Osteocyte (in vitro differentiated cells): ENCODE measurements around the gene SLC4A7. TPM values are rescaled to one million over a fixed set of nuclear protein-coding genes. Genes with fewer than 3 reads are reported as not detected.
"Not testable (repeated sequence)": the region's sequence is repeated elsewhere in the genome, so short reads cannot be mapped to it uniquely, and the experiment has no call there.

Experiments
- DNase-seq: peaks from one replicate; pipeline ENCODE4 v3.0.0; 2021; ENCODE audit warnings: mixed read lengths; ENCODE audit not compliant: unreplicated experiment; ENCODE audit errors: extremely low spot score
- H3K27ac Mint-ChIP-seq: one replicate; pipeline ENCODE4 v1.8.0; 2021; ENCODE audit warnings: mild to moderate bottlenecking, mixed read lengths; ENCODE audit not compliant: unreplicated experiment
- H3K27me3 Mint-ChIP-seq: one replicate; pipeline ENCODE4 v1.8.0; 2021; ENCODE audit warnings: mixed read lengths; ENCODE audit not compliant: unreplicated experiment
- H3K36me3 Mint-ChIP-seq: one replicate; pipeline ENCODE4 v1.8.0; 2021; ENCODE audit warnings: mixed read lengths; ENCODE audit not compliant: unreplicated experiment
- H3K4me1 Mint-ChIP-seq: one replicate; pipeline ENCODE4 v1.8.0; 2021; ENCODE audit warnings: mixed read lengths; ENCODE audit not compliant: unreplicated experiment
- H3K4me3 Mint-ChIP-seq: one replicate; pipeline ENCODE4 v1.8.0; 2021; ENCODE audit warnings: mild to moderate bottlenecking, moderate library complexity, mixed read lengths; ENCODE audit not compliant: unreplicated experiment
- H3K9me3 Mint-ChIP-seq: one replicate; pipeline ENCODE4 v1.8.0; 2021; ENCODE audit warnings: mixed read lengths; ENCODE audit not compliant: unreplicated experiment
- CTCF ChIP-seq: fragments of 200-600 bp; sonication (generic); IDR thresholded peaks from 2 replicates; pipeline ENCODE4 v1.5.0; 2021; ENCODE audit warnings: antibody characterized with exemption, mild to moderate bottlenecking, moderate library complexity
- long read RNA-seq: library from polyadenylated mRNA; unstranded; transcript quantifications from one replicate; pipeline ENCODE4 v2.0.0, GENCODE V29; 2021
- total RNA-seq: library from RNA; stranded (reverse); gene quantifications from 2 replicates; pipeline ENCODE4 v1.2.1, GENCODE V29; 2021

Gene SLC4A7
- 78.8 and 83.7 TPM in 2 replicates for total RNA-seq
- long read RNA-seq, partial matches to known transcripts = 10 of 23 reads
- long read RNA-seq, other reads (novel, unspliced or antisense) = 13 of 23 reads

DNA sequence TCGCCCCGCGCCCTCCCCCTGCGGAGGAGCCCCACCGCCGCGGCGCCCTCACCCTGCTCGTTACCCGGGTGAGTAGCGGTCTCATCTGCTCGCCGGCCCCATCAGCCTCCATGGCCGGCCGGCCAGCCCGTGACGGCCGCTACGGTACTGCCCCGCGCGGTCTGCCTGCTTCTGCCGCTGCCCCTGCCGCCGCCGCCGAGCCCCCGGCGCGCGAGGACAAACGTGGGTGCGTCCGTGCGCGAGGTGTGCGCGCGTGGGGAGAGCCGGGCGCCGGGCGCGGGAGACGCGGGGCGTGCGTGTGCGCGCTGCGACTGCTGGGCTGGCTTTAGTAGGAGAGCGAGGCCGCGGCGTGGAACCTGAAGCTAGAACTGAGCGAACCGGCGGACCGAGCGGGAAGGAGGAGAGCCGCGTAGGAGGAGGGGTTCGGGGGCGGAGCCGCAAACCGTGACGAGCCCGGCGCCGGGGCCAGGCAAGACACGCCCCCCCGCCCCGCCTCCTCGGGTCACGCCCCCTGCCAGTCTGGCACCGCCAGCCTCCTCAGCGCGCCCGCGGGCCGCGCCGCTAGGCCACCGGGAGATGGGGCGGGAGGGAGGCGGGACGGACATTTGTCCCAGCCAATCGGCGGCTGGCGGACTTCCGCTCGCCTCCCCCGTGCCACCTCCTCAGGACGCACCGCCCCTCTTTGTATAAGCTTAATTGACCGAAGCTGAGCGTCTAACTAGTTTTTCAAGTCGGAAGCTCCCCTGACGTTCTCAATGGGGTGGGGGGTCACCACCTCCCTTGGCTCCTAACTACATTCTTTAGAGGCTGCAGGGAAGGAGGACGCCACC lies at the start of gene SLC4A7:
SLC4A7 (minus strand) TSS at position 370 of the 830 bp plus-strand sequence; CDS start at position 112, 258 bp downstream.
- TF ChIP-seq CTCF = no peak
- peak; percentile 100 for DNase-seq
- Mint-ChIP-seq H3K27me3 (no peaks in the 10 kb centered on the region), H3K4me3 (peak within 1 kb of the TSS; percentile 99), H3K4me1 (peaks cover 32% of the 10 kb centered on the region), H3K27ac (peak within 1 kb of the TSS; percentile 98), H3K36me3 (peaks cover 4% of the 10 kb centered on the region), H3K9me3 (no peaks in the 10 kb centered on the region)

GRCh38 chr3:27533261-27533607 lies 49.0 kb upstream of the SLC4A7 start:
- no peak for DNase-seq
- H3K4me3 Mint-ChIP-seq = no peak overlapping the region
- no peaks in the 10 kb centered on the region for H3K9me3 Mint-ChIP-seq
- H3K27me3 Mint-ChIP-seq = no peaks in the 10 kb centered on the region
- H3K36me3 Mint-ChIP-seq = no peaks in the 10 kb centered on the region
- peaks cover 50% of the 10 kb centered on the region for H3K4me1 Mint-ChIP-seq
- peak overlapping the region; percentile 99 for H3K27ac Mint-ChIP-seq
- TF ChIP-seq CTCF = no peak

- Mint-ChIP-seq H3K36me3 (no peaks in the 10 kb centered on the region), H3K9me3 (no peaks in the 10 kb centered on the region), H3K4me3 (no peak overlapping the region), H3K4me1 (peaks cover 50% of the 10 kb centered on the region), H3K27me3 (no peaks in the 10 kb centered on the region), H3K27ac (peak overlapping the region; percentile 99)
- DNase-seq = no peak
- no peak for TF ChIP-seq CTCF
These were observed 48.5 kb upstream of the SLC4A7 start for GRCh38 chr3:27532426-27533260.

- not testable (repeated sequence) for H3K27me3 Mint-ChIP-seq, H3K36me3 Mint-ChIP-seq, H3K4me3 Mint-ChIP-seq, H3K9me3 Mint-ChIP-seq, DNase-seq
- peak overlapping the region; percentile 99 for H3K27ac Mint-ChIP-seq
- peaks cover 50% of the 10 kb centered on the region for H3K4me1 Mint-ChIP-seq
These were observed 47.1 kb upstream of the SLC4A7 start for GRCh38 chr3:27531193-27531751.

- no peak for TF ChIP-seq CTCF
- Mint-ChIP-seq H3K27me3 (no peaks in the 10 kb centered on the region), H3K4me1 (peaks cover 43% of the 10 kb centered on the region)
These were observed 44.6 kb upstream of the SLC4A7 start for GRCh38 chr3:27528791-27529190.

More at GRCh38 chr3:27528791-27529190, 44.6 kb upstream of the SLC4A7 start:
- no peaks in the 10 kb centered on the region for H3K9me3 Mint-ChIP-seq
- DNase-seq = no peak
- H3K36me3 Mint-ChIP-seq = no peaks in the 10 kb centered on the region
- H3K4me3 Mint-ChIP-seq = no peak overlapping the region
- no peak overlapping the region for H3K27ac Mint-ChIP-seq
